Loucy (cell line): ENCODE results near the gene TTC7B.

Source experiments
- H2AFZ ChIP-seq: fragments of 200-600 bp; sonication (generic); 2 replicates; pipeline ENCODE4 v1.6.0; 2016; ENCODE audit warnings: antibody characterized with exemption, mild to moderate bottlenecking, low read length, moderate library complexity
- H3F3A ChIP-seq: fragments of 200-600 bp; 2 replicates; pipeline ENCODE4 v1.6.0; 2016; ENCODE audit warnings: antibody characterized with exemption, low read depth, mild to moderate bottlenecking
- H3K27me3 ChIP-seq: fragments of 200-600 bp; sonication (generic); 2 replicates; pipeline ENCODE4 v1.6.1; 2014; ENCODE audit warnings: low read length, mild to moderate bottlenecking; ENCODE audit not compliant: insufficient read depth, poor library complexity, severe bottlenecking
- H3K36me3 ChIP-seq: fragments of 200-600 bp; sonication (generic); 2 replicates; pipeline ENCODE4 v1.6.1; 2016; ENCODE audit warnings: low read length; ENCODE audit not compliant: insufficient read depth
- H3K4me1 ChIP-seq: fragments of 200-600 bp; sonication (generic); 2 replicates; pipeline ENCODE4 v1.5.1; 2014; ENCODE audit warnings: low read length, mild to moderate bottlenecking; ENCODE audit not compliant: insufficient read depth, poor library complexity, severe bottlenecking
- H3K4me2 ChIP-seq: fragments of 200-600 bp; sonication (generic); 2 replicates; pipeline ENCODE4 v1.6.0; 2014; ENCODE audit warnings: antibody characterized with exemption, low read length, low read depth, mild to moderate bottlenecking; ENCODE audit not compliant: poor library complexity, severe bottlenecking
- H3K4me3 ChIP-seq: fragments of 200-600 bp; sonication (generic); 2 replicates; pipeline ENCODE4 v1.5.1; 2014; ENCODE audit warnings: low read length, mild to moderate bottlenecking, mixed read lengths; ENCODE audit not compliant: poor library complexity, severe bottlenecking
- H3K79me2 ChIP-seq: fragments of 200-600 bp; sonication (generic); 2 replicates; pipeline ENCODE4 v1.6.1; 2014; ENCODE audit warnings: low read length; ENCODE audit not compliant: insufficient read depth
- H3K9ac ChIP-seq: fragments of 200-600 bp; sonication (generic); 2 replicates; pipeline ENCODE4 v1.6.0; 2014; ENCODE audit warnings: mild to moderate bottlenecking, low read depth, low read length, moderate library complexity; ENCODE audit not compliant: poor library complexity, severe bottlenecking
- H3K9me2 ChIP-seq: fragments of 200-600 bp; sonication (generic); replicated peaks from 2 replicates; pipeline ENCODE4 v1.6.1; 2016; ENCODE audit warnings: low read depth, low read length, mixed read lengths
- H3K9me3 ChIP-seq: fragments of 200-600 bp; sonication (generic); 2 replicates; pipeline ENCODE4 v1.6.1; 2014; ENCODE audit warnings: mild to moderate bottlenecking, antibody characterized with exemption, low read length, low read depth; ENCODE audit not compliant: insufficient read depth
- H4K20me1 ChIP-seq: fragments of 200-600 bp; sonication (generic); 2 replicates; pipeline ENCODE4 v1.6.0; 2014; ENCODE audit warnings: antibody characterized with exemption, low read length, mild to moderate bottlenecking; ENCODE audit not compliant: insufficient read depth, poor library complexity, severe bottlenecking
- CTCF ChIP-seq: fragments of 200-600 bp; sonication (generic); conservative IDR thresholded peaks from 2 replicates; pipeline ENCODE4 v1.5.1; 2014; ENCODE audit warnings: mild to moderate bottlenecking, antibody characterized with exemption, low read length
- EZH2phosphoT487 ChIP-seq: fragments of 200-600 bp; IDR thresholded peaks from 2 replicates; pipeline ENCODE4 v1.6.1; 2018; ENCODE audit warnings: antibody characterized with exemption, mild to moderate bottlenecking, moderate library complexity, borderline replicate concordance

TTC7B gene

DNA sequence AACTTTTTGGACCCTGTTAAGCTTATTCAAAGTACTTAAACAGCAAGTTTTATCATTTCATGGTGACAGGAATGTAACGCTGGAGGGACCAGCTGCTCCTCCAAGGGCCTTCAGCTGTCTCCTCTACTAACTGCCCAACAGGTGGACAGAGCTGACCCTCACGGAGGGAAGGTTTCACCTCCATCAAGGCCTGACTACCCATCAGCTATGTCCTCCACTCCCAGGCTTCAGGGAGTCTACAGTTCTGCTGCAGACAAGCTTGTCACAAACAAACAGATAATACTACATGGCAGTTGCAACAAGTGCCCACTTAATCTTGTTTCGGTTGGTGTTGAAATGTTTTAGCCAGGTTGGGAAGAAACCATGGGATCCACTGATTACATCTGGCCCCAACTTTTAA lies 175.1 kb downstream of the TTC7B start:
- Histone ChIP-seq H3K4me2 (no peak overlapping the region), H3K9ac (no peak overlapping the region), H3F3A (no peaks in the 10 kb centered on the region), H3K9me2 (no peaks in the 10 kb centered on the region), H3K79me2 (no peaks in the 10 kb centered on the region), H4K20me1 (no peaks in the 10 kb centered on the region), H3K36me3 (peaks cover 16% of the 10 kb centered on the region; the same call in 1 of the 2 replicates), H2AFZ (no peak overlapping the region), H3K4me1 (no peaks in the 10 kb centered on the region), H3K9me3 (no peaks in the 10 kb centered on the region), H3K27me3 (no peaks in the 10 kb centered on the region), H3K4me3 (no peak overlapping the region)
- TF ChIP-seq CTCF (no peak), EZH2phosphoT487 (no peak)

DNA sequence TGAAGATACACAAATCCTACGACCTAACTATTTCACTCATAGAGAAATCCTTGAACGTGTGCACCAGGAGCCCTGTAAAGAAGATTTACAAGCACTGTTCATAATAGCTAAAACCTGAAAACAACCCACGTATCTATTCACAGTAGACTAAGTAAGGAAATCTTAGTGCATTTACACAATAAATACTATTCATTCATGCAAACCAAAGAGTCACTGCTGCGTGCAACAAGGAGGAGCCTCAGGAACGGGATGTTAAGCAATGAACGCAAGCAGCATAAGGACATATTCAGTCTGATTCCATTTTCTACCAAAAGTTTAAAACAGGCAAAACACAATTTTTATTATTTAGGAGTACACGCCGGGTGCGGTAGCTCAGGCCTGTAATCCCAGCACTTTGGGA lies 176.6 kb downstream of the TTC7B start:
- Histone ChIP-seq H3K9me2 (no peaks in the 10 kb centered on the region), H2AFZ (no peak overlapping the region), H3K4me1 (no peaks in the 10 kb centered on the region), H3K4me3 (no peak overlapping the region), H3K4me2 (no peak overlapping the region), H3F3A (no peaks in the 10 kb centered on the region), H3K36me3 (peaks cover 16% of the 10 kb centered on the region; the same call in 1 of the 2 replicates), H3K9me3 (no peaks in the 10 kb centered on the region), H4K20me1 (no peaks in the 10 kb centered on the region), H3K9ac (no peak overlapping the region), H3K79me2 (no peaks in the 10 kb centered on the region), H3K27me3 (no peaks in the 10 kb centered on the region)
- TF ChIP-seq EZH2phosphoT487 (no peak), CTCF (no peak)

GRCh38 chr14:90632871-90633270 lies 183.4 kb downstream of the TTC7B start:
- H3K9ac ChIP-seq: no peak overlapping the region
- H2AFZ ChIP-seq: no peak overlapping the region
- no peak overlapping the region for H3K4me3 ChIP-seq
- no peaks in the 10 kb centered on the region for H3F3A ChIP-seq
- peaks cover 21% of the 10 kb centered on the region for H3K4me1 ChIP-seq
- H3K79me2 ChIP-seq: no peaks in the 10 kb centered on the region
- H3K9me2 ChIP-seq: no peaks in the 10 kb centered on the region
- peak overlapping the region; percentile 38 for H3K4me2 ChIP-seq
- no peaks in the 10 kb centered on the region for H3K9me3 ChIP-seq
- H3K36me3 ChIP-seq: no peaks in the 10 kb centered on the region
- no peaks in the 10 kb centered on the region for H4K20me1 ChIP-seq
- TF ChIP-seq EZH2phosphoT487 (no peak), CTCF (no peak)
- no peaks in the 10 kb centered on the region for H3K27me3 ChIP-seq
